Activated CD8-positive, alpha-beta memory T cell treated with anti-CD3 and anti-CD28 coated beads, Interleukin-2, amount 50 U/mL, for 24 hours (primary cell): ENCODE data around the gene IL18R1.

Experiments
- DNase-seq: peaks from one replicate; pipeline ENCODE4 v3.0.0-alpha.2; 2020; ENCODE audit errors: extremely low read depth

Gene IL18R1

GRCh38 chr2:102345329-102345920 lies 10.2 kb upstream of the IL18R1 start:
- no peak for DNase-seq

GRCh38 chr2:102346381-102347130 lies 9.0 kb upstream of the IL18R1 start:
- no peak for DNase-seq

- DNase-seq, result no peak
These were observed 5.3 kb upstream of the IL18R1 start for GRCh38 chr2:102350137-102350793.

GRCh38 chr2:102356381-102356712 lies 751 bp downstream of the IL18R1 start:
- DNase-seq, result no peak

DNA sequence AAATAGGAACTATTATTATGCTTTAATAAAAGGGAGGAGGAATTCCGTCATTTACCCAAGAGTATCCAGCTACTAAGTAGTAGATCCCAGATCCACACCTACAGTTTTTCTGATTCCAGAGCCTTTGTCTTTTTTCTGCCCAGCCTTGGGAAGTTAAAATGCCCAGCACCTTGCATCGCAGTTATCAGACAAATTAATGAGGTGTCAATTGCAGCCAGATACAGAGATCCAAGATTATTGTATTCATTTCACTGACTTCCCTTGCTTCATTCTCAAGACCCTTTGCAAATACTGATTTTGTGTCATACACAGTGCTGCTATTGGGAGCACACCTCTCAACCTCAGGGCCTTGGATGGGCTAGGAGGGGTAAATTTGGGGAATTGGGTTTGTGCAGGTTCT lies 1.1 kb downstream of the IL18R1 start:
- DNase-seq, result no peak

- DNase-seq, result no peak
These were observed 2.3 kb downstream of the IL18R1 start for GRCh38 chr2:102357937-102358336.

DNA sequence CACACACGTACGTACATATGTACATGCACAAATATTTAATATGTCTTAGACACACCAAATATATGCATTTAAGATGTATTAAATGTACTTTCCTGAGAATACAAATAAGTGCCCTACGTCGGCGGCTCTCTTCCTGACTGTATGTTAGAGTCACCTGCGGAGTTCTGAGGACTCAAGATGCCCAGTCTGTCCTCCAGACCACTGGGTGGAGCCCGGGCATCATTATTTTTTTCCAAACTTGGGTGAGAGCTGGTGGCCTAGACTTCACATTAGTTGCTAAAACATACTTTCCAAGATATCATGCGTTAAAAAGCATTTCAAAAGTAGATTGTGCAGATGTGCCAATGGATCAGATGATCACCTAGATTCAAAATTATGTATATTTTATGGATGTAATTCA lies 2.9 kb downstream of the IL18R1 start:
- no peak for DNase-seq

DNA sequence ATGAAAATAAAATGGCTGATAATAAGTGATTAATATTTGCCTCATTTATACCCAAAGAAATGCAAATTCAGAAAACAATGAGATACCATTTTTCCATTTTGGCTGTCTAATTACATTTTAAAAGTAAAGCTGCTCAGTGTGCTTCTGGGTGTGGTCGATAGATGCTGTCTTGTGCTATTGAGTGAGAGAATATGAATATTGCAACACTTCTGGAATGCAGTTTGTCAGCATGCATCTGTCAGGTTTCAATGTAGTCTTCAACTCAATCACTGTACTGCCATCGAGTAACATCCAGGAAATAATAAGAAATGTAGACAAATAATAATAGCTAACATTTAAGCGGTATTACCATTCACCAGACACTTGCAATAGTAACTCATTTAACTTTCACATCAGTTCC lies 3.9 kb downstream of the IL18R1 start:
- no peak for DNase-seq

GRCh38 chr2:102361632-102362241 lies 6.1 kb downstream of the IL18R1 start:
- DNase-seq, result no peak

- no peak for DNase-seq
These were observed 10.2 kb downstream of the IL18R1 start for GRCh38 chr2:102365763-102366162.

DNA sequence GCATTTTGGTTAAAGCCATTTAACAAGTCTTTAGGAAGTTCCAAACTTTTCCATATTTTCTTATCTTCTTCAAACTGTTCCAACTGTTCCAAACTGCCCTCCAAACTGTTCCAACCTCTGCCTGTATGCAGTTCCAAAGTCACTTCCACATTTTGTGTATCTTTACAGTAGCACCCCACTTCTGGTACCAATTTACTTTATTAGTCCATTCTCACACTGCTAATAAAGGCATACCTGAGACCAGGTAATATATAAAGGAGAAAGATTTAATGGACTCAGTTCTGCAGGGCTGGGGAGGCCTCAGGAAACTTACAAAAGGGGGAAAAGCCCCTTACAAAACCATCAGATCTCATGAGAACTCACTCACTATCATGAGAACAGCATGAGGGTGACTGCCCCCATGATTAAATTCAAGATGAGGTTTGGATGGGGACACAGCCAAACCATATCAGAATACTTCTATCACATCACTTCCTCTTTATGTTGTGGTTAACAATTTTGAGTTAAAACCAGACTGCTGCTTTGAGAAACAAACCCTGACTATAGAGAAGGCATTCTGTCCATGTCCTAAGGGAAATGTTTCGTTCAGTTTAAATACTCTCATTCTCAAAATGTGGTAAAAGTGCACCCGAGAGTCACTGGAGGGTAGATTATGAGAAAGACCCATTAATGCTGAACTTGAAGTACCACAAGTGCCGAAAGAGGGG lies 11.0 kb downstream of the IL18R1 start:
- no peak for DNase-seq

DNA sequence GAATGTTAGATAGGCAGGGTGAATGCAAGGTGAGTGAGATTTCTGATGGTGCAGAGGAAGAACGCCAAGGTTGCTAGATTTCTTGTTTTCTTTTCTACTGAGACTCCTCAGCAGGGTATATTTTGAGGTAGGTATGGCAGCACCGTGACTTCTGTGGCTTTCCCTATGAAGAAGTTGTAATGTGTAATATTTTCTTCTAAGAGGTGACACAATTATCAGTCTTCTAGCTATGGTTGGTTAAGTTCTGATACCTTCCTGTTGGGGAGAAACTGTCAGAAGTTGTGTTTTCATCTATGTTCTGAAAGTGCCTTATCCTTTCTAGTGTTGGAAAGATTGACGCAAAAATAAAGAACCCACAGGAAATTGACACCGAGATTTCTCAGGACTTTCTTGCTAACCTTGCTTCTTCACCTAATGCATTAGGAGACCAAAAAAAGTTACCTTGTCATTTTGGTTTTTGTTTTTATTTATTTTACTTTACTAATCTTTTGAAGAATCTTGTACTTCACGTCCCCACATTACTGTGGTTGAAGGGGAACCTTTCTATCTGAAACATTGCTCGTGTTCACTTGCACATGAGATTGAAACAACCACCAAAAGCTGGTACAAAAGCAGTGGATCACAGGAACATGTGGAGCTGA lies 11.9 kb downstream of the IL18R1 start:
- no peak for DNase-seq

DNA sequence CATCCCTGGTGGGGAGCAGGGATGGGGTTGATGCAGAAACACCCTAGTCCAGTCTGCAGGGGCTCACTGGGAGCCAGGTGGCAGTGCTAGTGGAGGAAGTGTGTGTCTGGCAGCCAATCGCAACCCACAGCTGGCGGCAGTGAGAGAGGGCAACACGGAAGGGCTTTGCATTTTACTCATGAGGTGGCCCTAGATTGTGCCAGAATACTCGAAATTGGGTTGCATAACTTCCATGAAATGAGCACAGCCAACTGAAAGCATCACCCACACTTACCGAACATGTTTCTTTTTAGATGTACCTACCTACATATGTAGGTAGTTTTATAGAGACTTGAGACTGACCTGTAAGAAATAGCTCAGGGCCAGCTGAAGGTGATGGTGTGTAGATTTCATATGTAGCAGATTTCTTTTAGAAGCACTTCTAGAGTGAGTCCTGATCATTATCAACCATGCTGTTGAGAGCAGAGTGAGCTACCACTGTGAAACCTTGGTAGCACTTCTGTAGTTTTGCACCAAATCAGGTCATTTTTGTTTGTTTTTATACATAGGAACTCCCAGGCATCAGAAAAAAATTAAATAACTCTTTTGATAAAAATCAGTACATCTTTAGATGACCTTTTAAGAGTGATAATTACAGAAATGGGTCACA lies 13.0 kb downstream of the IL18R1 start:
- DNase-seq, result no peak

GRCh38 chr2:102369866-102370265 lies 14.3 kb downstream of the IL18R1 start:
- DNase-seq, result no peak

GRCh38 chr2:102376052-102376591 lies 20.5 kb downstream of the IL18R1 start:
- DNase-seq, result no peak

DNA sequence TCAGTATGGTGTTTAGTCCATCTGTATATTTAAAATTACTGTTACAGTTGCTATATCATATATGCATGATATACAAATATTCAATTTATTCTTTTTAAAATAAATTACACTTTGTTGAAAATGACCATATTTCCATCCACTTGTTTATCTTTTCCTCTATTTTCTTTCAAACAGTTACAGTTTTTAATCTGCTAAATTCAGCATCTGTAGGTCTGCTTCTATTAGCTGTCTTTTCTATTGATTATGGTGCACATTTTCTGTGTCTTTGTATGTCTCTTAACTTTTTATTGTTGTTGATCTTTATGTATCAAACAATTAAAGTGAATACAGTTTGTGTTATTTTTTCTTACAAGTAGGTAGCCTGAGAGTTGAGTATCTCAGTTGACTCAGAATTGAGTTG lies 28.1 kb downstream of the IL18R1 start:
- no peak for DNase-seq

GRCh38 chr2:102385522-102385921 lies 29.9 kb downstream of the IL18R1 start:
- DNase-seq, result no peak

DNA sequence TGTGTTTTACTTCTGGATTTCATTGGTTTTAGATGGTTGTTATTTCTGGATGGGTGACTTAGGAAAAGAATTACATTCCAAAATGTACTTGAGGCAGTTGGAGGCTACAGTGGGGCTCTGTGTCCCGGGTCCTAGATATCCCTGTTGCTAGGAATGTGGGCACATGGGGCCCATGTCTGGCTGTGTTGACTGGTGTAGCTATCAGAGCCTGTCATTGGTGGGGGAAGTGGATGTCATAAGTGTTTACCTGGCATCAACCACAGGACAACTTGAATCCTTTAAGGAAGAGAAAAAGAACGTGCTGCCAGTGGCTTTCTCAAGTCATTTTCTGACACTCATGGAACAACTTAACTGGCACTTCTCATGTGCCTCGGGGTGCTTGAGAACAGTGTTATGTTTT lies 30.4 kb downstream of the IL18R1 start:
- DNase-seq, result no peak

- no peak for DNase-seq
These were observed 31.4 kb downstream of the IL18R1 start for GRCh38 chr2:102386867-102387541.

DNA sequence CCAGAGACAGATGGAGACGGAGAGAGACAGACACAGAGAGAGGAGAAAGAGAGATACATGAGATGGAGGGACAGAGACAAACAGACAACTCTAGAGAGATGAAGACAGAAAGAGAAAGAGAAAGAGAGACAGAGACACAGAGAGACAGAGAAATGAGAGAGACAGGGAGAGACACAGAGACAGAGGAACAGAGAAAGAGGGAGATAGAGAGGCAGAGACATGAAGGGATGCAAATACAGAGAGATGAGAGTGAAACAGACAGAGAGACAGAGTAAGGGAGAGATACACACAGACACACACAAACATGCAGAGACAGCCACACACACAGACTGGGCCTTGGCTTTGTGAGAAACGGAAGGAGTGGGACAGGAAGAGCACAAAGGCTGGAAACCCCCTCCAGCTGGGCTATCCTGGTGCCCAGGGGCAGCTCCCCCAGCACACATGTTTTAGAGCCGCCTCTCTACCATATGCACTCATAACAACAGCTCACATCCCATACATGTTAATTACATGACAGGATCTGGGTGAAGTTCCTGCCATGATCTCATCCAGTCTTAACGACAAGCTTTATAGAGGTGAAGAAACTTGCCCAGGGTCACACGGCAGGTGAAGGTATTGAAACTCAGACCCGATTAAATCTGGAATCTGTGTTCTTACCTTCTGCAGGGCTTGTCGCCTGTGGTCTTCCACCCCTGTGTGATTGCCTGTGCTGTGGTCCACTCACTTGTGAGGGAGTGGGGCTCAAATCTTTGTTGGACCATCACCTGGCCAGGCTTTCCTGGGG lies 32.4 kb downstream of the IL18R1 start:
- DNase-seq, result no peak
